Activated CD4-positive, alpha-beta T cell treated with anti-CD3 and anti-CD28 coated beads, Interleukin-2, amount 50 U/mL, for 4 hours (primary cell): ENCODE data around the gene ANKRD10.

Source experiments
- DNase-seq, 2 experiments: peaks; one replicate each; pipeline ENCODE4 v3.0.0-alpha.2; 2020

Gene ANKRD10

GRCh38 chr13:110944968-110945927, 30.4 kb upstream of the ANKRD10 start:
- no peak for DNase-seq

GRCh38 chr13:110944121-110944967, 29.5 kb upstream of the ANKRD10 start:
- no peak for DNase-seq

- no peak for DNase-seq
Observed at GRCh38 chr13:110942248-110942981, 27.5 kb upstream of the ANKRD10 start.

GRCh38 chr13:110938662-110939421, 24.0 kb upstream of the ANKRD10 start:
- DNase-seq: no peak

GRCh38 chr13:110937511-110938285, 22.8 kb upstream of the ANKRD10 start:
- DNase-seq: no peak

GRCh38 chr13:110936519-110936918, 21.6 kb upstream of the ANKRD10 start:
- no peak for DNase-seq

- no peak for DNase-seq
Observed at GRCh38 chr13:110932588-110932987, 17.7 kb upstream of the ANKRD10 start.

- no peak for DNase-seq
Observed at GRCh38 chr13:110929104-110929777, 14.4 kb upstream of the ANKRD10 start.

- DNase-seq: no peak
Observed at GRCh38 chr13:110925023-110925612, 10.2 kb upstream of the ANKRD10 start.

- no peak for DNase-seq
Observed at GRCh38 chr13:110924639-110924934, 9.7 kb upstream of the ANKRD10 start.

GRCh38 chr13:110923777-110924638, 9.1 kb upstream of the ANKRD10 start:
- no peak for DNase-seq

GRCh38 chr13:110923086-110923485, 8.2 kb upstream of the ANKRD10 start:
- DNase-seq: no peak

GRCh38 chr13:110922506-110922905, 7.6 kb upstream of the ANKRD10 start:
- DNase-seq: no peak

GRCh38 chr13:110921695-110922094, 6.8 kb upstream of the ANKRD10 start:
- DNase-seq: no peak

GRCh38 chr13:110921209-110921608, 6.3 kb upstream of the ANKRD10 start:
- DNase-seq: no peak

- no peak for DNase-seq
Observed at GRCh38 chr13:110920038-110920437, 5.2 kb upstream of the ANKRD10 start.

- no peak for DNase-seq
Observed at GRCh38 chr13:110916301-110917142, 1.7 kb upstream of the ANKRD10 start.

GRCh38 chr13:110915874-110916206, 971 bp upstream of the ANKRD10 start:
- no peak for DNase-seq
